SK-N-SH (cell line): ENCODE data around the gene DYNLL1.

ENCODE experiments used
- EP300 ChIP-seq, 2 experiments: IDR thresholded peaks; 2 replicates each; pipeline versions ENCODE4 v1.4.0 to v1.6.1; 2012; ENCODE audit warnings: borderline replicate concordance in 1 of 2, low read depth in 1 of 2, low read length in 1 of 2
- JUND ChIP-seq: IDR thresholded peaks from 2 replicates; pipeline ENCODE4 v1.4.0; 2012
- POLR2AphosphoS5 ChIP-seq: IDR thresholded peaks from 2 replicates; pipeline ENCODE4 v1.6.1; 2012; ENCODE audit warnings: low read depth, low read length
- RFX5 ChIP-seq: IDR thresholded peaks from 2 replicates; pipeline ENCODE4 v1.6.1; 2012; ENCODE audit warnings: mild to moderate bottlenecking, improper control_type of control experiment, low read length
- TF ChIP-seq, protein P1 (sequence below): fragments of 200-600 bp; sonication (generic); IDR thresholded peaks from 2 replicates; pipeline ENCODE4 v1.6.1; 2017; ENCODE audit warnings: antibody characterized with exemption, mild to moderate bottlenecking, moderate library complexity
- TF ChIP-seq, protein P2 (sequence below): fragments of 150-350 bp; IDR thresholded peaks from 2 replicates; pipeline ENCODE4 v1.6.1; 2016; ENCODE audit warnings: mild to moderate bottlenecking, low read depth, low read length
- TF ChIP-seq, protein P3 (sequence below): IDR thresholded peaks from 2 replicates; pipeline ENCODE4 v1.6.1; 2012; ENCODE audit warnings: mild to moderate bottlenecking, low read depth, low read length, moderate library complexity

DNA sequence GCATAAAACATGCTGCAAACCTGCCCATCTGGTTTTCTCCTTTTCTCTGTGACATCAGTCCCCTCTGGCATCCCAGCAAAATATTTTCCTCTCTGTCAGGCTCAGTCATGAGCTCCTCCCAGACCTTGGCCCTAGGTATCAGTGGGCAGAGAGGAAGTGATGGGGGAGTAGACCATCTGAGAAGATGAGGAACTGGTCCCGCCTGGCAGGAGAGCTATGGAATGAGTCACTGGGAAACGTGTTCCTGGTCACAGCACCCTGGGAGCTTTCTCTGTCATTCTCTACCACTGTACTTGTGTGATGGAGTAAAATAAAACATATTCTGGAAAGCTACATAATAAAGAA is 21.3 kb upstream of the DYNLL1 start:
- TF ChIP-seq, protein P1, sequence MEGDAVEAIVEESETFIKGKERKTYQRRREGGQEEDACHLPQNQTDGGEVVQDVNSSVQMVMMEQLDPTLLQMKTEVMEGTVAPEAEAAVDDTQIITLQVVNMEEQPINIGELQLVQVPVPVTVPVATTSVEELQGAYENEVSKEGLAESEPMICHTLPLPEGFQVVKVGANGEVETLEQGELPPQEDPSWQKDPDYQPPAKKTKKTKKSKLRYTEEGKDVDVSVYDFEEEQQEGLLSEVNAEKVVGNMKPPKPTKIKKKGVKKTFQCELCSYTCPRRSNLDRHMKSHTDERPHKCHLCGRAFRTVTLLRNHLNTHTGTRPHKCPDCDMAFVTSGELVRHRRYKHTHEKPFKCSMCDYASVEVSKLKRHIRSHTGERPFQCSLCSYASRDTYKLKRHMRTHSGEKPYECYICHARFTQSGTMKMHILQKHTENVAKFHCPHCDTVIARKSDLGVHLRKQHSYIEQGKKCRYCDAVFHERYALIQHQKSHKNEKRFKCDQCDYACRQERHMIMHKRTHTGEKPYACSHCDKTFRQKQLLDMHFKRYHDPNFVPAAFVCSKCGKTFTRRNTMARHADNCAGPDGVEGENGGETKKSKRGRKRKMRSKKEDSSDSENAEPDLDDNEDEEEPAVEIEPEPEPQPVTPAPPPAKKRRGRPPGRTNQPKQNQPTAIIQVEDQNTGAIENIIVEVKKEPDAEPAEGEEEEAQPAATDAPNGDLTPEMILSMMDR = no peak
- TF ChIP-seq POLR2AphosphoS5 (no peak), RFX5 (no peak), EP300 (IDR thresholded peaks at IDR 0.05; ENCODE audit: borderline replicate concordance in 1 of 2, low read depth in 1 of 2, low read length in 1 of 2) (no peak), JUND (no peak; the same call in 1 of the 2 replicates)
- TF ChIP-seq, protein P2, sequence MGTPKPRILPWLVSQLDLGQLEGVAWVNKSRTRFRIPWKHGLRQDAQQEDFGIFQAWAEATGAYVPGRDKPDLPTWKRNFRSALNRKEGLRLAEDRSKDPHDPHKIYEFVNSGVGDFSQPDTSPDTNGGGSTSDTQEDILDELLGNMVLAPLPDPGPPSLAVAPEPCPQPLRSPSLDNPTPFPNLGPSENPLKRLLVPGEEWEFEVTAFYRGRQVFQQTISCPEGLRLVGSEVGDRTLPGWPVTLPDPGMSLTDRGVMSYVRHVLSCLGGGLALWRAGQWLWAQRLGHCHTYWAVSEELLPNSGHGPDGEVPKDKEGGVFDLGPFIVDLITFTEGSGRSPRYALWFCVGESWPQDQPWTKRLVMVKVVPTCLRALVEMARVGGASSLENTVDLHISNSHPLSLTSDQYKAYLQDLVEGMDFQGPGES = no peak
- TF ChIP-seq, protein P3, sequence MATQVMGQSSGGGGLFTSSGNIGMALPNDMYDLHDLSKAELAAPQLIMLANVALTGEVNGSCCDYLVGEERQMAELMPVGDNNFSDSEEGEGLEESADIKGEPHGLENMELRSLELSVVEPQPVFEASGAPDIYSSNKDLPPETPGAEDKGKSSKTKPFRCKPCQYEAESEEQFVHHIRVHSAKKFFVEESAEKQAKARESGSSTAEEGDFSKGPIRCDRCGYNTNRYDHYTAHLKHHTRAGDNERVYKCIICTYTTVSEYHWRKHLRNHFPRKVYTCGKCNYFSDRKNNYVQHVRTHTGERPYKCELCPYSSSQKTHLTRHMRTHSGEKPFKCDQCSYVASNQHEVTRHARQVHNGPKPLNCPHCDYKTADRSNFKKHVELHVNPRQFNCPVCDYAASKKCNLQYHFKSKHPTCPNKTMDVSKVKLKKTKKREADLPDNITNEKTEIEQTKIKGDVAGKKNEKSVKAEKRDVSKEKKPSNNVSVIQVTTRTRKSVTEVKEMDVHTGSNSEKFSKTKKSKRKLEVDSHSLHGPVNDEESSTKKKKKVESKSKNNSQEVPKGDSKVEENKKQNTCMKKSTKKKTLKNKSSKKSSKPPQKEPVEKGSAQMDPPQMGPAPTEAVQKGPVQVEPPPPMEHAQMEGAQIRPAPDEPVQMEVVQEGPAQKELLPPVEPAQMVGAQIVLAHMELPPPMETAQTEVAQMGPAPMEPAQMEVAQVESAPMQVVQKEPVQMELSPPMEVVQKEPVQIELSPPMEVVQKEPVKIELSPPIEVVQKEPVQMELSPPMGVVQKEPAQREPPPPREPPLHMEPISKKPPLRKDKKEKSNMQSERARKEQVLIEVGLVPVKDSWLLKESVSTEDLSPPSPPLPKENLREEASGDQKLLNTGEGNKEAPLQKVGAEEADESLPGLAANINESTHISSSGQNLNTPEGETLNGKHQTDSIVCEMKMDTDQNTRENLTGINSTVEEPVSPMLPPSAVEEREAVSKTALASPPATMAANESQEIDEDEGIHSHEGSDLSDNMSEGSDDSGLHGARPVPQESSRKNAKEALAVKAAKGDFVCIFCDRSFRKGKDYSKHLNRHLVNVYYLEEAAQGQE = no peak
